ENCODE data around the gene DDX6.
"Not testable (repeated sequence)": the region's sequence is repeated elsewhere in the genome, so short reads cannot be mapped to it uniquely, and the experiment has no call there.

GRCh38 chr11:118765095-118765691 lies 25.8 kb downstream of the DDX6 start:
- not testable (repeated sequence) for TF ChIP-seq POLR2A (IDR thresholded peaks at IDR 0.05; ENCODE audit: low read length); GATA1 (IDR thresholded peaks at IDR 0.05; ENCODE audit: low read depth, low read length)

Measured in erythroblast (primary cell).